MM.1S (cell line): Measurements from ENCODE around the gene OR52E8.

ENCODE experiments used
- CTCF ChIP-seq: fragments of 300-600 bp; sonication (generic); IDR thresholded peaks from 2 replicates; pipeline ENCODE4 v1.5.1; 2016; ENCODE audit warnings: antibody characterized with exemption, low read length, mixed read lengths
- EZH2 ChIP-seq: fragments of 300-600 bp; sonication (generic); optimal IDR thresholded peaks from 2 replicates; pipeline ENCODE3; 2017; ENCODE audit warnings: low read depth, mild to moderate bottlenecking, antibody characterized with exemption, low read length, mixed read lengths

- TF ChIP-seq CTCF (no peak), EZH2 (no peak)
Measured at GRCh38 chr11:5831196-5831829, 26.2 kb downstream of the OR52E8 start.
